ENCODE results near the gene SLC5A2. TPM values are rescaled to one million over a fixed set of nuclear protein-coding genes. Genes with fewer than 3 reads are reported as not detected.
"Not testable (repeated sequence)": the region's sequence is repeated elsewhere in the genome, so short reads cannot be mapped to it uniquely, and the experiment has no call there.

The SLC5A2 gene
- total and polyA plus RNA-seq, 2 donors from 2014 or later: 4.8 to 208 TPM

DNA sequence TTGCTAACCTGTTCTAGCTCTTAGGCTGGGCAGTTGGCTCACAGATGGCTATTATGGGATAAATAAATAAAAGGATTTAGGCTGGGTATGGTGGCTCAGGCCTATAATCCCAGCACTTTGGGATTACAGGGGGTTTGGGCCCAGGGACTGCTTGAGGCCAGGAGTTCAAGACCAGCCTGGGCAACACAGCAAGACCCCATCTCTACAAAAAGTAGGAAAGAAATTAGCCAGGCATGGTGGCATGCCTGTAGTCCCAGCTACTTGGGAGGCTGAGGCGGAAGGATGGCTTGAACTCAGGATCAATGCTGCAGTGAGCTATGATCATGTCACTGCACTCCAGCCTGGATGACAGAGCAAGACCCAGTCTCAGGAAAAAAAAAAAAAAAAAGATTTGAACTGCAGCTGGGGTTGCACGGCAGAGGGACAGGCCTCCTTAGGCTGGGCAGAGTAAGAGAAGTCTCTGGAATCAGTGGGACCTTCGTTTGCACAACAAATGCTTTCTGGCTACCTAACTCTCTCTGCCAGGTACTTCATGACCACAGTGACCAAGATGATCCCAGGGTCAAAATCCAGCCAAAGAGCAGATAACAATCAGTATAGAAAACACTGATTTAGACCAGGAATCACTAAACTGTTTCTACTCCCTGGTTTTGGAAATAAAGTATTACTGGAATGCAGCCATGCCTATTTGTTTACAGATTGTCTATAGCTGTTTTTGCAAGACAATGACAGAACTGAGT lies 18.5 kb downstream of the SLC5A2 start:
- Histone ChIP-seq H3K9me3 (ENCODE audit: control insufficient read depth in 2 of 3, insufficient read depth in 1 of 3, low read length in 3 of 3) (no peaks in the 10 kb centered on the region), H3K9ac (ENCODE audit: low read length in 3 of 3) (no peak overlapping the region), H3K27me3 (ENCODE audit: control insufficient read depth, insufficient read depth, low read length) (no peaks in the 10 kb centered on the region), H3K36me3 (ENCODE audit: control insufficient read depth in 2 of 3, insufficient read depth in 3 of 3, low read length in 3 of 3) (peaks cover 5 to 14% (median 13%) of the 10 kb centered on the region in 3 donors), H3K4me3 (ENCODE audit: low read length in 3 of 3) (no peak overlapping the region), H3K27ac (ENCODE audit: low read depth in 2 of 2, low read length in 2 of 2) (no peak overlapping the region), H3K4me1 (ENCODE audit: control insufficient read depth in 2 of 3, insufficient read depth in 2 of 3, low read depth in 1 of 3, low read length in 3 of 3) (no peaks in the 10 kb centered on the region)
- intact Hi-C loops (cut with DNase I): no loop called here
- DNase-seq: no peak
- TF ChIP-seq, protein P1, sequence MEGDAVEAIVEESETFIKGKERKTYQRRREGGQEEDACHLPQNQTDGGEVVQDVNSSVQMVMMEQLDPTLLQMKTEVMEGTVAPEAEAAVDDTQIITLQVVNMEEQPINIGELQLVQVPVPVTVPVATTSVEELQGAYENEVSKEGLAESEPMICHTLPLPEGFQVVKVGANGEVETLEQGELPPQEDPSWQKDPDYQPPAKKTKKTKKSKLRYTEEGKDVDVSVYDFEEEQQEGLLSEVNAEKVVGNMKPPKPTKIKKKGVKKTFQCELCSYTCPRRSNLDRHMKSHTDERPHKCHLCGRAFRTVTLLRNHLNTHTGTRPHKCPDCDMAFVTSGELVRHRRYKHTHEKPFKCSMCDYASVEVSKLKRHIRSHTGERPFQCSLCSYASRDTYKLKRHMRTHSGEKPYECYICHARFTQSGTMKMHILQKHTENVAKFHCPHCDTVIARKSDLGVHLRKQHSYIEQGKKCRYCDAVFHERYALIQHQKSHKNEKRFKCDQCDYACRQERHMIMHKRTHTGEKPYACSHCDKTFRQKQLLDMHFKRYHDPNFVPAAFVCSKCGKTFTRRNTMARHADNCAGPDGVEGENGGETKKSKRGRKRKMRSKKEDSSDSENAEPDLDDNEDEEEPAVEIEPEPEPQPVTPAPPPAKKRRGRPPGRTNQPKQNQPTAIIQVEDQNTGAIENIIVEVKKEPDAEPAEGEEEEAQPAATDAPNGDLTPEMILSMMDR (IDR thresholded peaks at IDR 0.05; ENCODE audit: borderline replicate concordance, extremely low read depth, insufficient read depth): no peak
- no peak for FAIRE-seq

DNA sequence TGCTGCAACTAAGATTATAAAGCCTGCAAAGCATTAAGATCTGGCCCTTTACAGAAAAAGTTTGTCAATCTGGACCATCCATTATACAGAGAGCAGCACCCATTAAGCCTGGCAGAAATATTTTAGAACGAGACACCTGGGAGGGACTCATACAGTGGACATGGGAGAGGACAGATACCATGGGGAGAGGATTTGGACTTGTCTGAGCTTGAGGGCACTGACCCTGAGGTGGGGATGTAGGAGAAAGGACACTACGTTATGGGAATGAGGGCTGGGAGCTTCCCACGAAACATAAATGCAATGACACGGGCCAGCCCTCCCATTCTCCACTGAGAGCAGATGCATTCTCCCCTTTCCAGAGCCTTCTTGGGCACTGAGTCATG lies 19.0 kb downstream of the SLC5A2 start:
- Histone ChIP-seq H3K27ac (ENCODE audit: low read depth in 2 of 2, low read length in 2 of 2) (no peak overlapping the region), H3K27me3 (ENCODE audit: control insufficient read depth, insufficient read depth, low read length) (no peaks in the 10 kb centered on the region), H3K36me3 (ENCODE audit: control insufficient read depth in 2 of 3, insufficient read depth in 3 of 3, low read length in 3 of 3) (peaks cover 4 to 14% (median 13%) of the 10 kb centered on the region in 3 donors), H3K4me3 (ENCODE audit: low read length in 3 of 3) (no peak overlapping the region), H3K9ac (ENCODE audit: low read length in 3 of 3) (no peak overlapping the region), H3K4me1 (ENCODE audit: control insufficient read depth in 2 of 3, insufficient read depth in 2 of 3, low read depth in 1 of 3, low read length in 3 of 3) (peaks cover 0 to under 1% (median 0%) of the 10 kb centered on the region in 3 donors), H3K9me3 (ENCODE audit: control insufficient read depth in 2 of 3, insufficient read depth in 1 of 3, low read length in 3 of 3) (no peaks in the 10 kb centered on the region)
- intact Hi-C loops (cut with DNase I): no loop called here
- TF ChIP-seq, protein P1 (IDR thresholded peaks at IDR 0.05; ENCODE audit: borderline replicate concordance, extremely low read depth, insufficient read depth): no peak
- DNase-seq (peak in 1 of 5 donors; percentile 20), FAIRE-seq (no peak)

DNA sequence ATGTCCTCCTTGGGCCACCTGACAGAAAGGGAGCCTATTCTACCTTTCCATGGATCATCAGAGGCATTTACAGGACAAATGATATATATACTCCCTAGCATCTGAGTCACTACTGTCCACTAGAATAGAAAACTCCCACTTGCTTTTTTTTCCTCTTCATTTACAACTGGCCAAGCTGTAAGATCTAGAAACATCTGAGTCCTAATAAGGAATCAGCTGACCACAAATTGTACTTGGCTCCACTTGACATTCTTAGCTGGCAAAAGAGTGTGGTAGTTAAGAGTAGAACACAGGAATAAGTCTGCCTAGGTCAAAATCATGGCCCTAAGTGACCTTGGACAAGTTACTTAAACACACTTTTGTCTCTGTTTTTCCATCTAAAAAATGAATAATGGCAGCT lies 20.1 kb downstream of the SLC5A2 start:
- H3K4me1 ChIP-seq (ENCODE audit: control insufficient read depth in 2 of 3, insufficient read depth in 2 of 3, low read depth in 1 of 3, low read length in 3 of 3): peaks cover 0 to 9% (median 6%) of the 10 kb centered on the region in 3 donors
- no peaks in the 10 kb centered on the region for H3K9me3 ChIP-seq (ENCODE audit: control insufficient read depth in 2 of 3, insufficient read depth in 1 of 3, low read length in 3 of 3)
- H3K27me3 ChIP-seq (ENCODE audit: control insufficient read depth, insufficient read depth, low read length): no peaks in the 10 kb centered on the region
- no peak overlapping the region for H3K27ac ChIP-seq (ENCODE audit: low read depth in 2 of 2, low read length in 2 of 2)
- DNase-seq (no peak), FAIRE-seq (no peak)
- H3K9ac ChIP-seq (ENCODE audit: low read length in 3 of 3): no peak overlapping the region
- peaks cover 0 to 14% (median 13%) of the 10 kb centered on the region in 3 donors for H3K36me3 ChIP-seq (ENCODE audit: control insufficient read depth in 2 of 3, insufficient read depth in 3 of 3, low read length in 3 of 3)
- TF ChIP-seq, protein P1 (IDR thresholded peaks at IDR 0.05; ENCODE audit: borderline replicate concordance, extremely low read depth, insufficient read depth): no peak
- intact Hi-C loops (cut with DNase I): no loop called here
- no peak overlapping the region for H3K4me3 ChIP-seq (ENCODE audit: low read length in 3 of 3)

DNA sequence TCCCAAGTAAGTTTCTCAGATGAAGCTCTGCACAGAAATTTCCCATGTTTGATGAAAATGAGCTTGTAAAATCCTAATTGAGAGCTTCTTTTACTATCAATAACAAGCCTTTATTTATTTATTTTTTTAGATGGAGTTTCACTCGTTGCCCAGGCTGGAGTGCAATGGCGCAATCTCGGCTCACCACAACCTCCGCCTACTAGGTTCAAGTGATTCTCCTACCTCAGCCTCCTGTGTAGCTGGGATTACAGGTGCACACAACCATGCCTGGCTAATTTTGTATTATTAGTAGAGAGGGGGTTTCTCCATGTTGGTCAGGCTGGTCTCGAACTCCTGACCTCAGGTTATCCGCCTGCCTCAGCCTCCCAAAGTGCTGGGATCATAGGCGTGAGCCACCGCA lies 20.6 kb downstream of the SLC5A2 start:
- intact Hi-C loops (cut with DNase I); DNase-seq; FAIRE-seq: not testable (repeated sequence)

More for the DNA sequence above, 20.6 kb downstream of the SLC5A2 start:
- H3K9me3 ChIP-seq (ENCODE audit: control insufficient read depth in 2 of 3, insufficient read depth in 1 of 3, low read length in 3 of 3); H3K4me1 ChIP-seq (ENCODE audit: control insufficient read depth in 2 of 3, insufficient read depth in 2 of 3, low read depth in 1 of 3, low read length in 3 of 3); H3K9ac ChIP-seq (ENCODE audit: low read length in 3 of 3); H3K4me3 ChIP-seq (ENCODE audit: low read length in 3 of 3); H3K27ac ChIP-seq (ENCODE audit: low read depth in 2 of 2, low read length in 2 of 2); H3K27me3 ChIP-seq (ENCODE audit: control insufficient read depth, insufficient read depth, low read length): not testable (repeated sequence)
- peaks cover 0 to 13% (median 10%) of the 10 kb centered on the region in 3 donors for H3K36me3 ChIP-seq (ENCODE audit: control insufficient read depth in 2 of 3, insufficient read depth in 3 of 3, low read length in 3 of 3)
